Lower lobe of right lung (tissue), 2 donors: ENCODE results near the gene VAC14. TPM values are rescaled to one million over a fixed set of nuclear protein-coding genes. Genes with fewer than 3 reads are reported as not detected.

ENCODE experiments used
- ATAC-seq, 2 donors: fragments of 200-7000 bp; cut with Tn5 transposase; one replicate each; pipeline ENCODE4 v1.9.1; 2020 to 2022; ENCODE audit warnings: mild to moderate bottlenecking in 2 of 2, moderate library complexity in 2 of 2
- DNase-seq: peaks from one replicate; pipeline ENCODE4 v3.0.0-alpha.2; 2020
- H3K27ac ChIP-seq: fragments of 200-600 bp; one replicate; pipeline ENCODE4 v1.8.0; 2022
- H3K27me3 ChIP-seq: fragments of 200-600 bp; one replicate; pipeline ENCODE4 v1.8.0; 2022; ENCODE audit warnings: low read depth
- H3K36me3 ChIP-seq: fragments of 200-600 bp; one replicate; pipeline ENCODE4 v1.8.0; 2022; ENCODE audit warnings: mild to moderate bottlenecking
- H3K4me1 ChIP-seq: fragments of 200-600 bp; one replicate; pipeline ENCODE4 v1.8.0; 2022
- H3K4me3 ChIP-seq: fragments of 200-600 bp; one replicate; pipeline ENCODE4 v1.8.0; 2022; ENCODE audit warnings: mild to moderate bottlenecking
- H3K9me3 ChIP-seq: fragments of 200-600 bp; one replicate; pipeline ENCODE4 v1.8.0; 2022
- intact Hi-C: fragments of 100-400 bp; cut with DNase I; formaldehyde crosslinking; loops from one replicate; pipeline ENCODE4 v1.11.0; 2022
- total RNA-seq: library from RNA; stranded (reverse); fragmentation: NEBNext Ultra II Directional; extraction: Animal tissue kit (Norgen Biotek cat#: 25700); gene quantifications from one replicate; pipeline ENCODE4 v1.2.1, GENCODE V29; 2021
- TF ChIP-seq, protein P1 (sequence below): fragments of 200-600 bp; IDR thresholded peaks from one replicate; pipeline ENCODE4 v1.8.0; 2022; ENCODE audit warnings: antibody characterized with exemption, mild to moderate bottlenecking
- donor health status: DM: no; HTN: yes; CAD: no; lungs with severe emphysema.

Gene VAC14
- total RNA-seq, 1 donor from 2014 or later = 49.1 TPM

DNA sequence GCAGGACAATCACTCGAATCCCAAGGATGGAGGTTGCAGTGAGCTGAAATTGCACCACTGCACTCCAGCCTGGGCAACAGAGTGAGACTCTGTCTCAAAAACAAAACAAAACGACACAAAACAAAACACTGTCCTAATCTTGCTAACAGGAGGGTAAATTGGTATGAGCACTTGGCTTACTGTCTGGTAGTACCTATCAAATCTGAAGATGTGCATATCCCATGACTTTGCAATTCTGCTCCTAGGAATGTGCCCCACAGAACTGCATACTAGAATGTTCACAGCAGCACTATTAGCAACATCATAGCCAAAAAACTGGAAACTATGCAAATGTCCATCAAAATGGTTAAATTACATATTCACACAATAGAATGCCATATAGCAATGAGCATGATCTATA lies 130.8 kb downstream of the VAC14 start:
- intact Hi-C loops = no loop called here
- no peak overlapping the region for H3K27ac ChIP-seq
- H3K9me3 ChIP-seq = no peaks in the 10 kb centered on the region
- DNase-seq = no peak
- no peak for ATAC-seq
- H3K4me3 ChIP-seq = no peak overlapping the region
- peaks cover 94% of the 10 kb centered on the region for H3K36me3 ChIP-seq
- H3K27me3 ChIP-seq = no peaks in the 10 kb centered on the region
- TF ChIP-seq, protein P1, sequence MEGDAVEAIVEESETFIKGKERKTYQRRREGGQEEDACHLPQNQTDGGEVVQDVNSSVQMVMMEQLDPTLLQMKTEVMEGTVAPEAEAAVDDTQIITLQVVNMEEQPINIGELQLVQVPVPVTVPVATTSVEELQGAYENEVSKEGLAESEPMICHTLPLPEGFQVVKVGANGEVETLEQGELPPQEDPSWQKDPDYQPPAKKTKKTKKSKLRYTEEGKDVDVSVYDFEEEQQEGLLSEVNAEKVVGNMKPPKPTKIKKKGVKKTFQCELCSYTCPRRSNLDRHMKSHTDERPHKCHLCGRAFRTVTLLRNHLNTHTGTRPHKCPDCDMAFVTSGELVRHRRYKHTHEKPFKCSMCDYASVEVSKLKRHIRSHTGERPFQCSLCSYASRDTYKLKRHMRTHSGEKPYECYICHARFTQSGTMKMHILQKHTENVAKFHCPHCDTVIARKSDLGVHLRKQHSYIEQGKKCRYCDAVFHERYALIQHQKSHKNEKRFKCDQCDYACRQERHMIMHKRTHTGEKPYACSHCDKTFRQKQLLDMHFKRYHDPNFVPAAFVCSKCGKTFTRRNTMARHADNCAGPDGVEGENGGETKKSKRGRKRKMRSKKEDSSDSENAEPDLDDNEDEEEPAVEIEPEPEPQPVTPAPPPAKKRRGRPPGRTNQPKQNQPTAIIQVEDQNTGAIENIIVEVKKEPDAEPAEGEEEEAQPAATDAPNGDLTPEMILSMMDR = no peak
- no peaks in the 10 kb centered on the region for H3K4me1 ChIP-seq

DNA sequence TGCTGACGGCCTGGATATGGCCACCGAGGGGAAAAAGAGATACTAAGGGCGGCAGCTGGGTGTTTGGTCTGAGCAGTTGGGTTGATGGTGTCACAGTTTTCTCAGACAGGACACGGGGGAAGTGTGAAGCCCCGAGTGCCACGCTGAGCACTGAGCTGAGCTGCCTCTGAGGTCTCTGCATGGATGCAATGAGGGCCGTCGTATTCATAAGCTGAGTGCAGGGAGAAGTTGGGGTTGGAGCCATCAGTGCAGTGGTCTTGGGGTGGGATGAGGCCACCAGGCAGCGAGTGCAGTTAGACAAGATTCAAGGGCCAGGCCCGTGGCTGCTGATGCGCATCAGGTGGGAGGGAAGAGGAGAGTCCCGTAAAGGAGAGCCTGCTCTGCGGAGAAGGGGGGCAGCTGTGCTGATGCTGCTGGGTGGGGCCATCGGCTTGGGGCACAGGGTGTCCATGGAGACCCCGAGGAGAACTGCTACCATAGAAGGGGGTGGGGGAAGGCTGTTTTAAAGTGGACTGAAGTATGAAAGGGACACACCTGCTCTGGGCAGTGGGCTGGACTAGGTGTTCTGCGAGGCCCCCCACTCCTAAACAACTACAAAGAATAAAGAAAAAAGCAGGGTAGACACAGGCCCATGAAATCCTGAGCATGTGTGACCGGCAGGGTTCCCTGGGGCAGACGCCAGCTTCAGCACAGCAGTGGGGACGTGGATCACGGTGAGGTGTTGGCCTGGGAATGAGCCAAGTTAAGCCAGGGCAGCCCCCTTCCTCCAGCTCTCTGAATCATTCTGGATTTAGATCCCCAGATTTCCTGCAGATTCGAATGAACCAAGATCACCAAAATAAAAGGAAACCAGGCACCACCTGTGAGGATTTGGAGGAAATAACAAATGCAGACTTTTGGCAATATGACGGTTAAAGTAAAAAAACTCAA lies 134.9 kb downstream of the VAC14 start:
- intact Hi-C loops = no loop called here
- no peak for ATAC-seq
- no peaks in the 10 kb centered on the region for H3K27me3 ChIP-seq
- no peak overlapping the region for H3K27ac ChIP-seq
- H3K4me3 ChIP-seq = no peak overlapping the region
- no peaks in the 10 kb centered on the region for H3K9me3 ChIP-seq
- no peak for DNase-seq
- TF ChIP-seq, protein P1 = no peak
- H3K4me1 ChIP-seq = no peaks in the 10 kb centered on the region
- peaks cover 79% of the 10 kb centered on the region for H3K36me3 ChIP-seq

DNA sequence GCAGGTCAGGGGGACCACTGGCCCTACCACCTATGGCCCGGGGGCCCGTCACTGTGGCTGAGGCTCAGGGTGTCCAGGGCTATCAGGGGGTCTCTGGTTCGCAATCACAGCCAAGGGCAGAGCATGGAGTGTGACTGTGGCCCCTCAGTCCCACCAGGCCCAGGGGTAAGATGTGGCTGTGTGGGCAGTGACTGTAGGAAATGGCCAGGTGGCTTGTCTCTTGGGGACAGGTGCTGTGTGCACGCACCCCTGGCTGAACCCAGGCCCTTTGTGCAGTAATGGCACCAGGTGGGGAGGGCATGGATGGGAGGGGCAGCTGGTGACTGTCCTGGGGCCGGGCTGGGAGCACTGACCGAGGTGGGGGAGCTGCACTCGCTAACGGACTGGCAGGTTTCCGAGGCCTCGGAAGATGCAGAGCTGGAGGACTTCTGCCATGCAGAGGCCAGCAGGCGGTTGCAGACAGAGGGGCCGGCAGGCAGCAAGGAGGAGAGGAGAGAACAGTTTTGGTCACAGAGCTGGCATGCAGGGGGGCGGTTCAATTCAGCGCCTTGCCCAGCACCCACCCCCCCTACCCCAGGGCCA lies 135.8 kb downstream of the VAC14 start:
- TF ChIP-seq, protein P1 = no peak
- Histone ChIP-seq H3K27ac (no peak overlapping the region), H3K4me3 (no peak overlapping the region), H3K36me3 (peaks cover 70% of the 10 kb centered on the region), H3K9me3 (no peaks in the 10 kb centered on the region), H3K27me3 (no peaks in the 10 kb centered on the region), H3K4me1 (no peaks in the 10 kb centered on the region)
- DNase-seq (no peak), ATAC-seq (no peak)
- intact Hi-C loops = no loop called here

DNA sequence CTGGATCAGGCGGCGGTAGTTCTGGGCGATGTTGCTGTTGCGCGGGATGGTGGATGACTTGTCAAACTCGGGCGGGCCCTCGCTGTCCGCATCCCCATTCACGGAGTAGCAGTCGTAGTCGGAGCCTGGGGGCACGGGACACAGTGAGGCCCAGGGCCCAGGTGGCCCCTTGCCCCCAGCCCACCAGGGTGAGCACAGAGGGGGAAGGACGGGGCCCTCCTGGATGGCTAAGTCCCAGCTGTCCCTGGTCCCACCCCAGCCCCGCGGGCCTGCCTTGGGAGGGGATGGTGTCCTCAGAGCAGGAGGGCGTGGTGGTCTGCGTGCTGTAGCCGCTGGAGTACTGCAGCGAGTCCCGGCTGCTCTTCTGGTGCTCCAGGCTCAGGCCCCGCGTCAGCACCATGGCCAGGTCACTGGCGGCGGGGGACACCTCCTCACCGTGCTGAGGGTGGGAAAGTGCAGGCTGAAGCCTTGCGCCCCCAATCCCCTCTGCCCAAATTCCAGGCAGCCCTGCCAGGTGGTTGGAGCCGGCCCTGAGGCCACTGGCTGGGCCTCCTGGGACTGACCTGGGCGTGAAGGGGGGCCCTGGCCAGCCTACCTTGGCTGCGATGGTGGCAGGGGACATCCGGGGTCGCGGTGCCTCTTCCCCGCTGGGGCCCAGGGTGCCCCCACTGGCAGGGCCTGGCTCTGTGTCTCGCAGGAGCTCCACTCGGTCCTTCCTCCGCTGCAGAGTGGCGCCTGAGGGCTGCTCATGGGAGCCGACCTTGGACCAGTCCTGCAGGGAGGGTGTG lies 136.4 kb downstream of the VAC14 start:
- H3K36me3 ChIP-seq = peaks cover 63% of the 10 kb centered on the region
- no peak overlapping the region for H3K4me3 ChIP-seq
- peak; percentile 4 to 5 for ATAC-seq

More for the DNA sequence above, 136.4 kb downstream of the VAC14 start:
- Histone ChIP-seq H3K9me3 (no peaks in the 10 kb centered on the region), H3K27me3 (no peaks in the 10 kb centered on the region), H3K4me1 (no peaks in the 10 kb centered on the region), H3K27ac (no peak overlapping the region)
- DNase-seq = no peak
- TF ChIP-seq, protein P1 = no peak
- intact Hi-C loops = no loop called here
